Gastroesophageal sphincter (tissue), 3 donors: ENCODE results near the gene TULP4.
"Not testable (repeated sequence)": the region's sequence is repeated elsewhere in the genome, so short reads cannot be mapped to it uniquely, and the experiment has no call there.

ENCODE experiments used
- CTCF ChIP-seq, 4 experiments: fragments of 200-600 bp in 2 of 4; fragments of 450-650 bp in 2 of 4; sonication (generic) in 1 of 4; IDR thresholded peaks; one replicate each; pipeline ENCODE4 v1.5.1; 2017 to 2019; ENCODE audit warnings: antibody characterized with exemption in 4 of 4, mild to moderate bottlenecking in 2 of 4, moderate library complexity in 2 of 4
- POLR2A ChIP-seq, 2 donors: fragments of 450-650 bp; IDR thresholded peaks; one replicate each; pipeline ENCODE4 v1.6.1; 2017; ENCODE audit warnings: antibody characterized with exemption in 2 of 2, mild to moderate bottlenecking in 2 of 2, moderate library complexity in 1 of 2

GRCh38 chr6:158296854-158297324, 15.4 kb upstream of the TULP4 start:
- TF ChIP-seq POLR2A, CTCF (IDR thresholded peaks at IDR 0.05): not testable (repeated sequence)
